ENCODE measurements around the gene FNBP1.

FNBP1 gene

DNA sequence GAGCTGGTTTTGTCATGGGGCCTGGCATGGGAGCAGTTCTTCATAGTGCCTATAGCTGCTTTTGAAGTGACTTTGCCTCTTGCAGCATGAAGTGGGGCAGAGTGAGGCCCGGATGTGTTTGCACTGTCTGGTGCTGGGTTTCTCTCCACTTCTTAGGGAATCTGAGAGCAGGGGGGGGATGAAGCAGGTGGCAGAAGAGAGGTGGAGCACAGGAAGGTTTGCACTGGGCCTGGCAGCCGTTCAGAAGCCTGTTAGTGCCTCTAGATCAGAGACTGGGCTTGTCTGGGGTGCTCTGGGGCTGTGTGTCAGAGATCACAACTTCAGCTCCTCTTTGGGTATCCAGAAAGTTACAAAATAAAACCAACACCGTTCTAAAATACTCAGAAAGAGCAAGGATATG lies 189.4 kb downstream of the FNBP1 start:
- no peak for DNase-seq (ENCODE audit: extremely low read depth, low read depth)
- H3K4me3 ChIP-seq (replicated peaks; ENCODE audit: low read depth, low read length), result no peak overlapping the region
- TF ChIP-seq, protein P1, sequence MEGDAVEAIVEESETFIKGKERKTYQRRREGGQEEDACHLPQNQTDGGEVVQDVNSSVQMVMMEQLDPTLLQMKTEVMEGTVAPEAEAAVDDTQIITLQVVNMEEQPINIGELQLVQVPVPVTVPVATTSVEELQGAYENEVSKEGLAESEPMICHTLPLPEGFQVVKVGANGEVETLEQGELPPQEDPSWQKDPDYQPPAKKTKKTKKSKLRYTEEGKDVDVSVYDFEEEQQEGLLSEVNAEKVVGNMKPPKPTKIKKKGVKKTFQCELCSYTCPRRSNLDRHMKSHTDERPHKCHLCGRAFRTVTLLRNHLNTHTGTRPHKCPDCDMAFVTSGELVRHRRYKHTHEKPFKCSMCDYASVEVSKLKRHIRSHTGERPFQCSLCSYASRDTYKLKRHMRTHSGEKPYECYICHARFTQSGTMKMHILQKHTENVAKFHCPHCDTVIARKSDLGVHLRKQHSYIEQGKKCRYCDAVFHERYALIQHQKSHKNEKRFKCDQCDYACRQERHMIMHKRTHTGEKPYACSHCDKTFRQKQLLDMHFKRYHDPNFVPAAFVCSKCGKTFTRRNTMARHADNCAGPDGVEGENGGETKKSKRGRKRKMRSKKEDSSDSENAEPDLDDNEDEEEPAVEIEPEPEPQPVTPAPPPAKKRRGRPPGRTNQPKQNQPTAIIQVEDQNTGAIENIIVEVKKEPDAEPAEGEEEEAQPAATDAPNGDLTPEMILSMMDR (IDR thresholded peaks at IDR 0.05; ENCODE audit: low read depth, low read length, missing control alignments), result no peak

DNA sequence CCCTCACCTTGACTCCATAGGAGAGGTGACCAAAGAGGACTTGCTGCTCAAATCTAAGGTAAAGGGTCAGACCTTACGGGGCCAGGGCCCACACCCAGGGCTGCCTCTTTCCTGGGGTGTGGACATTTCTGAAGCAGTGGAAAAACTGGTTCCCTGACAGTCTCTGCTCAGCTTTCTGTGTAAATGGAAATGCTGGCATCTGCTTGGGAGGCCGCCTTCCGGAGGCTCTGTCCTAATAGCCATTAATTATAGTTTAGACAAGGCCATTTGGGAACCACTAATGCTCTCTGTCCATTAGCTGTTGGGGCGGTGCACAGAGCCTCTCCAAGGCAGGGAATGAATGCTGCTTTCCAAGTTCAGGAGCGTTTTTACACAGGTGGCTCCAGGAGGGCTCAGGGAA lies 190.4 kb downstream of the FNBP1 start:
- no peak overlapping the region for H3K4me3 ChIP-seq (replicated peaks; ENCODE audit: low read depth, low read length)
- DNase-seq (ENCODE audit: extremely low read depth, low read depth), result no peak
- TF ChIP-seq, protein P1 (IDR thresholded peaks at IDR 0.05; ENCODE audit: low read depth, low read length, missing control alignments), result no peak

DNA sequence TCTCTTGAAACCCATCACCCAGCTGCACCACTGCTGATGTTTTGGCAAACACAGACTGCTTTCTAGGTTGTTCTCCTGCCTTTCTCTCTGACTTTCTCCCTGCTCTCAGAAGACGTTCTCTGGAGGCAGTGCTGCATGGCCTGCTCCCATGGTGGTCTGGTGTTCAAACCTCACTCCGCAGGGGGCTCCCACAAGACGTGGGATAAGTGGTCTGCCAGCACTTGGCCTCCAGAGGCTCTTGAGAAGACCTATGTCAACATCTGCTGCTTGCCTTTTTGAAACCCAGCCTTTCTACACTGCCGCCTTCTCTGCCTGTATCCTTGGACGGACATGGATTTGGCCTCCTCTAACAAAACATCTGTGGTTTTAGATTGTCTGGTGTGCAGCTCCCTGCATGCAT lies 191.2 kb downstream of the FNBP1 start:
- TF ChIP-seq, protein P1 (IDR thresholded peaks at IDR 0.05; ENCODE audit: low read depth, low read length, missing control alignments), result no peak
- DNase-seq (ENCODE audit: extremely low read depth, low read depth), result no peak
- H3K4me3 ChIP-seq (replicated peaks; ENCODE audit: low read depth, low read length), result no peak overlapping the region

DNA sequence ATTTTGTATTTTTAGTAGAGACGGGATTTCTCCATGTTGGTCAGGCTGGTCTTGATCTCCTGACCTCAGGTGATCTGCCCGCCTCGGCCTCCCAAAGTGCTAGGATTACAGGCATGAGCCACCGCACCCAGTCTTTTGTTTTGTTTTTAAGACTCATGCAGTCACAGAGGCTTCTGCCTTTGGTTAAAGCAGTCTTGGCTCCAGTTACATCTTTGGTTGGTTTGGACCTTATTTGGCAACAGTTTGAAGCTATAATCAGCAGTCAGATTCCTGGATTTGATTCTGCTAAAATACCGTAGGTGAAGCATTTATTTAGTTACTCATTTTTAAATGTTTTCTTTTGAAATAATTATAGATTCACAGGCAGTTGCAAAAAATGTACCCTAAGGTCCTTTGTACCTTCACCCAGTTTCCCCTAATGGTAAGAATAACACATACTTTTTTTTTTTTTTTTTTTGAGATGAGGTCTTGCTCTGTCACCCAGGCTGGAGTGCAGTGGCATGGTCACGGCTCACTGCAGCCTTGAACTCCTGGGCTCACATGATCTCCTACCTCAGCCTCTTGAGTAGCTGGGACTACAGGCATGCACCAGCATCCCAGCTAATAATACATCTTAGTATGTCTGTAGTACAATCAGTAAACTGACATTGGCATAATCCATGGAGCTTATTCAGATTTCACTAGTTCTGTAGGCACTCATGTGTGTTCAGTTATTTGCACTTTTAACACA lies 192.0 kb downstream of the FNBP1 start:
- no peak overlapping the region for H3K4me3 ChIP-seq (replicated peaks; ENCODE audit: low read depth, low read length)
- TF ChIP-seq, protein P1 (IDR thresholded peaks at IDR 0.05; ENCODE audit: low read depth, low read length, missing control alignments), result no peak
- DNase-seq (ENCODE audit: extremely low read depth, low read depth), result no peak

DNA sequence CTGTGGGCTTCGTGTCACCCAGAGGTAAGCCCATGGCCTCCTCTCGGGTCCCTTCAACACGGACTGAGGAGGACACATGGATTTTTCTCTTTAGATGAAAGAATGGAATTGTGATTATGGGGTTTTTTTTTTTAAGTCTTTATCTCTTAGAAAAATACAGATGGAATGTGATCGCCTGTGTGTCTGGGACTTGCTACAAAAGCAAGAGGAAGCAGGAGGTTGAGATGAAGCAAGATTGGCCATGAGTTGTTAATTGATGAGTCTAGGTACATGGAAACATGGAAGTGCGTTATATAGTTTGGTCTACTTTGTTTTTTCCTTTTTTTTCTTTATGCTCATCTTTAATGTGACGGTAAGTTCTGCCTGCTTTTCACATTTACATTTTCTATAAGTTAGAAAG lies 193.1 kb downstream of the FNBP1 start:
- TF ChIP-seq, protein P1 (IDR thresholded peaks at IDR 0.05; ENCODE audit: low read depth, low read length, missing control alignments), result no peak
- no peak for DNase-seq (ENCODE audit: extremely low read depth, low read depth)

DNA sequence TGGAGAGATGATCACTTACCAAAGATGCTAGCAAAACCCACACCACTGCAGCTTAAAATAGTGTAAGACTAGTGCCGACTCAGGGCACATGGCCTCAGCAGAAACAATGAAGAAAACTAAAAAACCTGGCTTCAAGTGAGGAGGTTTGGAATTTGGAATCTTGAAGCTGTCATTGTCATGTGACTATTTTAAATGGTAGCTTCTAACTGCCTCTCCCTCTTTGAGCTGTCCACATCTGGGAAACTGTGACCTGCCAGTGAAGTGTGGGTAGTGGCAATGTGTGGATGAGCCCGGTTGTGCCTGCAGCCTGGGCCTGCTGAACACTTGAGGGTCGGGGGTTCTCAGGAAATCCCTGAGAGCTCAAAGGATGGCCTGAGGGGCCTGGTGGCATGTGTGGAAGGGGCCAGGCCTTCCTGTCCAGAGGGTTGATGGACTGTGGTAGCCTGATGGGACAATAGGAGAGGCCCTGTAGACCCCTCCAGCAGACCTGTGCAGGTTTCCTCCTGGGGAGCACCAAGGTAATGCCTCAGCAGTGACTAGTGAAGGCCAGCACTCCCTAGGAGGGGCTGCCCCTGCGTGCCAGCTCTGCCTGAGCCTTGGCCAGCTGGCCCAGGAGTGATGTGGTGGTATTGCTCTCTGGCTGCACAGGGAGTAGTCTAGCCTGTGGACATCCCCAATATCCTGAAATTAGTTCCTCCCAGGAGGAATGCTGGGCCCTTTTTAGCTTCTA lies 194.1 kb downstream of the FNBP1 start:
- no peak for DNase-seq (ENCODE audit: extremely low read depth, low read depth)
- H3K4me3 ChIP-seq (replicated peaks; ENCODE audit: low read depth, low read length), result no peak overlapping the region
- TF ChIP-seq, protein P1 (IDR thresholded peaks at IDR 0.05; ENCODE audit: low read depth, low read length, missing control alignments), result no peak

More for the DNA sequence above, 193.1 kb downstream of the FNBP1 start:
- H3K4me3 ChIP-seq (replicated peaks; ENCODE audit: low read depth, low read length), result no peak overlapping the region
